Measurements from ENCODE around the gene AGFG1. TPM values are rescaled to one million over a fixed set of nuclear protein-coding genes. Genes with fewer than 3 reads are reported as not detected.

The AGFG1 gene
- total RNA-seq, 1 experiment from 2014 or later = 119 TPM

GRCh38 chr2:227455200-227455599 is 16.8 kb upstream of the AGFG1 start:
- TF ChIP-seq EZH2 (IDR thresholded peaks at IDR 0.05; ENCODE audit: low read depth) (no peak), CTCF (conservative IDR thresholded peaks at IDR 0.05) (no peak)
- H3F3A ChIP-seq (ENCODE audit: insufficient read depth, low read depth) = no peaks in the 10 kb centered on the region
- no peaks in the 10 kb centered on the region for H3K79me2 ChIP-seq (ENCODE audit: low read depth)
- H3K4me1 ChIP-seq (replicated peaks; ENCODE audit: insufficient read depth) = peaks cover 13% of the 10 kb centered on the region; the same call in 1 of the 2 replicates
- H3K9me2 ChIP-seq (ENCODE audit: insufficient read depth) = no peaks in the 10 kb centered on the region
- peak in 1 of 2 experiments; percentile 48 for DNase-seq
- no TSS peak for BruUV-seq (replicated peaks)
- CTCF ChIA-PET = no interaction called here
- no peaks in the 10 kb centered on the region for H4K20me1 ChIP-seq (ENCODE audit: insufficient read depth)
- intact Hi-C loops (cut with micrococcal nuclease; ENCODE audit: unreplicated experiment) = no loop called here
- H3K9me3 ChIP-seq (ENCODE audit: insufficient read depth, low read depth) = no peaks in the 10 kb centered on the region
- H2AFZ ChIP-seq = no peak overlapping the region
- H3K27me3 ChIP-seq (ENCODE audit: insufficient read depth, low read depth) = no peaks in the 10 kb centered on the region
- H3K27ac ChIP-seq = no peak overlapping the region
- no peak overlapping the region for H3K4me2 ChIP-seq
- POLR2A ChIA-PET (ENCODE audit: unreplicated experiment) = no interaction called here
- H3K4me3 ChIP-seq = no peak overlapping the region
- H3K36me3 ChIP-seq (ENCODE audit: low read depth) = no peaks in the 10 kb centered on the region

- no peaks in the 10 kb centered on the region for H3K9me2 ChIP-seq (ENCODE audit: insufficient read depth)
- H3K4me2 ChIP-seq = no peak overlapping the region; the same call in 1 of the 2 replicates
- DNase-seq = peak in 1 of 2 experiments; percentile 38
- intact Hi-C loops (cut with micrococcal nuclease; ENCODE audit: unreplicated experiment) = no loop called here
- no peak overlapping the region for H3K4me3 ChIP-seq
- H3K36me3 ChIP-seq (ENCODE audit: low read depth) = no peaks in the 10 kb centered on the region
- no peaks in the 10 kb centered on the region for H3F3A ChIP-seq (ENCODE audit: insufficient read depth, low read depth)
- no peaks in the 10 kb centered on the region for H3K27me3 ChIP-seq (ENCODE audit: insufficient read depth, low read depth)
- no peaks in the 10 kb centered on the region for H3K79me2 ChIP-seq (ENCODE audit: low read depth)
- peaks cover 13% of the 10 kb centered on the region; the same call in 1 of the 2 replicates for H3K4me1 ChIP-seq (replicated peaks; ENCODE audit: insufficient read depth)
- BruUV-seq (replicated peaks) = no TSS peak
- no peaks in the 10 kb centered on the region for H3K9me3 ChIP-seq (ENCODE audit: insufficient read depth, low read depth)
- H4K20me1 ChIP-seq (ENCODE audit: insufficient read depth) = no peaks in the 10 kb centered on the region
- H3K27ac ChIP-seq = no peak overlapping the region
- no peak for TF ChIP-seq CTCF (conservative IDR thresholded peaks at IDR 0.05)
- no peak for TF ChIP-seq EZH2 (IDR thresholded peaks at IDR 0.05; ENCODE audit: low read depth)
- H2AFZ ChIP-seq = no peak overlapping the region
- CTCF ChIA-PET = no interaction called here
- POLR2A ChIA-PET (ENCODE audit: unreplicated experiment) = interaction anchor here (0.6 kb wide), 1 partner anchor 41 kb away, joined by 6 read pairs; no protein-coding TSS in a partner anchor
These were observed 15.9 kb upstream of the AGFG1 start for GRCh38 chr2:227456102-227456501.

- H3K79me2 ChIP-seq (ENCODE audit: low read depth) = no peaks in the 10 kb centered on the region
- no peak for TF ChIP-seq CTCF (conservative IDR thresholded peaks at IDR 0.05)
- TF ChIP-seq EZH2 (IDR thresholded peaks at IDR 0.05; ENCODE audit: low read depth) = no peak
- peaks cover 1% of the 10 kb centered on the region; the same call in 1 of the 2 replicates for H3F3A ChIP-seq (ENCODE audit: insufficient read depth, low read depth)
- ChIA-PET CTCF (no interaction called here), POLR2A (ENCODE audit: unreplicated experiment) (no interaction called here)
- BruUV-seq (replicated peaks) = no TSS peak
- no peaks in the 10 kb centered on the region for H3K36me3 ChIP-seq (ENCODE audit: low read depth)
- no peak overlapping the region for H3K4me3 ChIP-seq
- H3K27me3 ChIP-seq (ENCODE audit: insufficient read depth, low read depth) = no peaks in the 10 kb centered on the region
- H3K9me3 ChIP-seq (ENCODE audit: insufficient read depth, low read depth) = no peaks in the 10 kb centered on the region
- H3K4me2 ChIP-seq = no peak overlapping the region
- DNase-seq = no peak
- no peaks in the 10 kb centered on the region for H4K20me1 ChIP-seq (ENCODE audit: insufficient read depth)
- no peaks in the 10 kb centered on the region for H3K9me2 ChIP-seq (ENCODE audit: insufficient read depth)
- H3K4me1 ChIP-seq (replicated peaks; ENCODE audit: insufficient read depth) = peaks cover 16% of the 10 kb centered on the region
- no peak overlapping the region for H3K27ac ChIP-seq
- intact Hi-C loops (cut with micrococcal nuclease; ENCODE audit: unreplicated experiment) = no loop called here
- H2AFZ ChIP-seq = no peak overlapping the region
These were observed 15.2 kb upstream of the AGFG1 start for GRCh38 chr2:227456772-227457171.
